Prostate gland (tissue), 2 donors: ENCODE results near the gene VEZF1. TPM values are rescaled to one million over a fixed set of nuclear protein-coding genes. Genes with fewer than 3 reads are reported as not detected.
A peak's percentile ranks its signal among the peaks of the same experiment; 100 is the strongest.

ENCODE experiments used
- DNase-seq: peaks from one replicate; pipeline ENCODE4 v3.0.0-alpha.2; 2019; ENCODE audit warnings: low spot score
- H3K27ac ChIP-seq, 2 donors: fragments of 200-600 bp; sonication (generic); 2 replicates each; pipeline ENCODE4 v1.5.1; 2017 to 2019
- H3K27me3 ChIP-seq: fragments of 200-600 bp; sonication (generic); replicated peaks from 2 replicates; pipeline ENCODE4 v1.5.1; 2019; ENCODE audit not compliant: insufficient read depth
- H3K36me3 ChIP-seq, 2 donors: fragments of 200-600 bp; sonication (generic); 1 replicate in 1 of 2; 2 replicates in 1 of 2; pipeline versions ENCODE4 v1.5.1 to v1.8.1; 2017 to 2019
- H3K4me1 ChIP-seq: fragments of 200-600 bp; sonication (generic); replicated peaks from 2 replicates; pipeline ENCODE4 v1.5.1; 2019
- H3K4me3 ChIP-seq, 2 donors: fragments of 200-600 bp; sonication (generic); 2 replicates each; pipeline ENCODE4 v1.5.1; 2017 to 2019
- H3K9me3 ChIP-seq: fragments of 200-600 bp; sonication (generic); 2 replicates; pipeline ENCODE4 v1.5.1; 2017
- POLR2A ChIP-seq: fragments of 450-650 bp; IDR thresholded peaks from one replicate; pipeline ENCODE4 v1.6.1; 2016; ENCODE audit warnings: antibody characterized with exemption, mild to moderate bottlenecking
- POLR2AphosphoS5 ChIP-seq: sonication (generic); formaldehyde crosslinking; IDR thresholded peaks from one replicate; pipeline ENCODE4 v1.6.1; 2017; ENCODE audit warnings: antibody characterized with exemption
- WGBS: methylation state at CpG from one replicate; pipeline ENCODE4 v1.1.5; 2018; 5-methylcytosine and 5-hydroxymethylcytosine counted together
- intact Hi-C: fragments of 100-400 bp; cut with DNase I; formaldehyde crosslinking; loops from one replicate; pipeline ENCODE4 v1.14.2; 2022
- total RNA-seq, 2 donors: library from RNA; depleted of rRNA; stranded (reverse); fragments of >200 nt; gene quantifications; one replicate each; pipeline ENCODE4 v1.1.0, GENCODE V29; 2016
- TF ChIP-seq, protein P1 (sequence below), 4 experiments: fragments of 200-600 bp in 2 of 4; fragments of 450-650 bp in 2 of 4; sonication (generic) in 2 of 4; IDR thresholded peaks; 1 replicate in 3 of 4; 2 replicates in 1 of 4; pipeline ENCODE4 v1.5.1; 2016 to 2019; ENCODE audit warnings: antibody characterized with exemption in 4 of 4, mild to moderate bottlenecking in 2 of 4, moderate library complexity in 2 of 4

The VEZF1 gene
- total RNA-seq, 2 donors from 2014 or later, result 84.9 to 91.1 TPM

DNA sequence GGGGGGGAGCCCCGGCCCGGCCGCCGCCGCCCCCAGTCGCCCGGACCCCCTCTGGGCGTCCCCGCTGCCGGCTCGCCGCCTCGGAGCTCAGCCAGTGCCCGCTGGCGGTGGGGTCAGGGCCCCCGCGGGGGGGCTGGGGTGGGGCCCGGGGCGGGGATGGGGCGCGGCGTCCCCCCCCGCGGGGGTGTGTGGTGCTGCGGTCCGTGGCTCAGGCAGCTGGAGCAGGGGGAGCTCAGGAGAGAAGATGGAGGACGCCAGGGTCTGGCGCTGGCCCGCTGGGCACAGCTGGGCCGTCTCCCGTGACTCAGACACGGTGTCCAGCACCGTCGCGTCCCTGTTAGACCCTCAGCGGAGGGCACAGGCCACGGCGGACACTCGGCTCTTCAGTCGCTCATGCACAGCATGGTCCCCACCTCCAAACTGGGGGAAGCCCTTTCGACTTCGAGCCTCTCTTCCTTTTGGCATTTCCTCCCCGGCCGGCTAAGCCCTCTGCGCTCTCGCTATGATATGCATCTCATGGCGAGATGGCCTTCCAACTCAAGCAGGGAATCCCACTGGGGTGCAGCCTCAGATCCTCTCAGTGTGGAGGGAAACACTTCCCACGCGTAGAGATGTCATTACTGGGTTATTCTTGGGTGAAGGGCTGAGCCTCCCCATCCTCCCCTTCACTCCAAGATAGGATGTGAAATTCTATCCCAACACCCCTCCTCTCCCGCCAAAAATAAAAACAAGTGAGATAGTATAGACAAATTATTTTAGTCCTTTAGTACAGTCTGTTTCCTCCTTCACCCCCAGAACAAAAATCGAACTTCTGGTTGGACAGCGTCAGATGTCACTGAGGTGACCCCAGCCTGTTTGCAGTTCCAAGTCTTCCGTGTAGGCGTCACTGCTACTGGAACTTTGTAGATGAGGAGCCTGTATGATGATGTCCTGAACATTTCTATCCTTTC, 522 bp upstream of the VEZF1 start:
- intact Hi-C loops, result loop anchor here (5.0 kb wide), 1 partner anchor 96 kb away; no protein-coding TSS in a partner anchor
- peak overlapping the region; percentile 93 to 96 for H3K27ac ChIP-seq
- peak overlapping the region; percentile 80 for H3K4me3 ChIP-seq
- H3K27me3 ChIP-seq, result no peaks in the 10 kb centered on the region
- H3K4me1 ChIP-seq, result peaks cover 4% of the 10 kb centered on the region
- DNase-seq, result peak; percentile 64
- H3K36me3 ChIP-seq, result no peaks in the 10 kb centered on the region
- no peaks in the 10 kb centered on the region for H3K9me3 ChIP-seq
- TF ChIP-seq, protein P1, sequence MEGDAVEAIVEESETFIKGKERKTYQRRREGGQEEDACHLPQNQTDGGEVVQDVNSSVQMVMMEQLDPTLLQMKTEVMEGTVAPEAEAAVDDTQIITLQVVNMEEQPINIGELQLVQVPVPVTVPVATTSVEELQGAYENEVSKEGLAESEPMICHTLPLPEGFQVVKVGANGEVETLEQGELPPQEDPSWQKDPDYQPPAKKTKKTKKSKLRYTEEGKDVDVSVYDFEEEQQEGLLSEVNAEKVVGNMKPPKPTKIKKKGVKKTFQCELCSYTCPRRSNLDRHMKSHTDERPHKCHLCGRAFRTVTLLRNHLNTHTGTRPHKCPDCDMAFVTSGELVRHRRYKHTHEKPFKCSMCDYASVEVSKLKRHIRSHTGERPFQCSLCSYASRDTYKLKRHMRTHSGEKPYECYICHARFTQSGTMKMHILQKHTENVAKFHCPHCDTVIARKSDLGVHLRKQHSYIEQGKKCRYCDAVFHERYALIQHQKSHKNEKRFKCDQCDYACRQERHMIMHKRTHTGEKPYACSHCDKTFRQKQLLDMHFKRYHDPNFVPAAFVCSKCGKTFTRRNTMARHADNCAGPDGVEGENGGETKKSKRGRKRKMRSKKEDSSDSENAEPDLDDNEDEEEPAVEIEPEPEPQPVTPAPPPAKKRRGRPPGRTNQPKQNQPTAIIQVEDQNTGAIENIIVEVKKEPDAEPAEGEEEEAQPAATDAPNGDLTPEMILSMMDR (IDR thresholded peaks at IDR 0.05), result no peak
- TF ChIP-seq POLR2AphosphoS5 (no peak), POLR2A (no peak)
- WGBS, result 2% methylated on average over 46 of the region's 54 CpGs

GRCh38 chr17:57986841-57987580, 1.0 kb downstream of the VEZF1 start:
- intact Hi-C loops, result loop anchor here (2.0 to 5.0 kb wide), 2 partner anchors 40 to 95 kb away; no protein-coding TSS in a partner anchor
- H3K9me3 ChIP-seq, result no peaks in the 10 kb centered on the region
- no peak for TF ChIP-seq POLR2AphosphoS5
- TF ChIP-seq POLR2A, result no peak
- TF ChIP-seq, protein P1 (IDR thresholded peaks at IDR 0.05), result no peak
- peak overlapping the region; percentile 80 for H3K4me3 ChIP-seq
- under 1% methylated on average over 38 of the region's 38 CpGs for WGBS
- peaks cover 7% of the 10 kb centered on the region for H3K4me1 ChIP-seq
- no peaks in the 10 kb centered on the region for H3K27me3 ChIP-seq
- no peaks in the 10 kb centered on the region for H3K36me3 ChIP-seq
- peak overlapping the region; percentile 93 to 96 for H3K27ac ChIP-seq
- DNase-seq, result peak; percentile 37

DNA sequence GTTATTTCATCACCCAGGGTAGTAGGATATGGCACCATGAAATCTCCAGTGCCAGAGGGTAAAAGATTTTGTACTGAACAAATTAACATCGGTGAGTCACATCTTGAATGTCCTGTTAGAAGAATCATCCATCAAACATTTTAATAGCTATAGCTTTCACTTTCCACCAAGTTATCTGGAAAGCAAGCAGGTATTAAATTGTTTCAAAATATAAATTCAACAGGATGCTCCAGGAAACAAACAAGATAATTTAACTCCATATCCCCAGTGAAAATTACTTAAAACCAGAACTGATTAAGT, 2.4 kb downstream of the VEZF1 start:
- peaks cover 10% of the 10 kb centered on the region for H3K4me1 ChIP-seq
- no peak overlapping the region for H3K4me3 ChIP-seq
- 3% methylated on average over 1 of the region's 1 CpG for WGBS
- H3K27ac ChIP-seq, result peak overlapping the region; percentile 93 to 96
- no peaks in the 10 kb centered on the region for H3K36me3 ChIP-seq
- DNase-seq, result no peak
- peak; percentile 50 for TF ChIP-seq POLR2AphosphoS5
- TF ChIP-seq, protein P1 (IDR thresholded peaks at IDR 0.05), result no peak
- peak; percentile 5 for TF ChIP-seq POLR2A
- no peaks in the 10 kb centered on the region for H3K9me3 ChIP-seq
- H3K27me3 ChIP-seq, result no peaks in the 10 kb centered on the region
- intact Hi-C loops, result loop anchor here (5.0 kb wide), 1 partner anchor 93 kb away; no protein-coding TSS in a partner anchor

DNA sequence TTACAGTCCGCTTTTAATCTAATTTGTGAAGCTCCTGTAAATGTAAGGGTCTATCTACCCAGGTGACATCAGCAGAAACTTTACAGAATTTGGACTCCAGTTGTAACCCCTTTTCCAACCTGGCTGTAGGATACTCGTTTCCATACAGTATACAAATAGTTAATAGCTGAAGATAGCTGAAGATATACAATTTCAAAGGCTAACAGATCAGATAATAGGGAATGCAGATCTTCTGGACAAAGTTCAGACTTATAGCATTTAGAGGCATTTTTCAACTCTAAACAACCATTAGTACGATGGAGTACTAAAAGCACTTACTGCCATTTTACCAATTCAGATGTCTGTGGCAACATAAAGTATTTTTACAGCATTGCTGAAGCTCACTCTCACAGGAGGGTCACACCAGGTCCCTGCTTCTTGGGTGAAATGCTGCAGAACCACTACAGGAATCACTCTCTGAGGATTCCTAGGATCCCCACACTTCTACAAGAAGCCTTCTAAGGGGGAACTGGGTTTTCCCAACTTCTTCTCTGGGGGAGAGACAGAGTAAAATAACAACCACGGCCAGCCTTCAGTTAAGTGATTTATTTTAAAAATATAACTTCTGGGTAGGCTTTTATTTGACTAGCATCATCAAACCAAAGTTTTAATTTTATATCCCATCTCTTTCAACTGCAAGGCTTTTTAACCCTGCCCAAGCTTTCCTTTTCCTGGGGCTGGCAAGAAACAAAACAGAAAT, 2.9 kb downstream of the VEZF1 start:
- Histone ChIP-seq H3K4me1 (peaks cover 10% of the 10 kb centered on the region), H3K36me3 (no peaks in the 10 kb centered on the region), H3K27ac (peak overlapping the region; percentile 93 to 96), H3K9me3 (no peaks in the 10 kb centered on the region), H3K4me3 (no peak overlapping the region), H3K27me3 (no peaks in the 10 kb centered on the region)
- WGBS, result 28% methylated on average over 4 of the region's 4 CpGs
- DNase-seq, result no peak
- TF ChIP-seq POLR2A (no peak), POLR2AphosphoS5 (no peak)
- TF ChIP-seq, protein P1 (IDR thresholded peaks at IDR 0.05), result no peak
- intact Hi-C loops, result loop anchor here (5.0 kb wide), 1 partner anchor 93 kb away; no protein-coding TSS in a partner anchor
